GM19468 (cell line): Measurements from ENCODE around the gene RPS6KA2.

ENCODE experiments used
- ATAC-seq: cut with Tn5 transposase; IDR thresholded peaks from one replicate; pipeline ENCODE4 v1.9.1; 2021; ENCODE audit warnings: mild to moderate bottlenecking, moderate library complexity, moderate number of reproducible peaks; ENCODE audit not compliant: unreplicated experiment; ENCODE audit errors: extremely low read depth

The RPS6KA2 gene

GRCh38 chr6:166617359-166617758, 9.7 kb downstream of the RPS6KA2 start:
- no peak for ATAC-seq

GRCh38 chr6:166616261-166617238, 10.5 kb downstream of the RPS6KA2 start:
- ATAC-seq: no peak

GRCh38 chr6:166615059-166615770, 11.8 kb downstream of the RPS6KA2 start:
- no peak for ATAC-seq

GRCh38 chr6:166614589-166614988, 12.5 kb downstream of the RPS6KA2 start:
- no peak for ATAC-seq

- ATAC-seq: no peak
These were observed 12.9 kb downstream of the RPS6KA2 start for GRCh38 chr6:166614171-166614583.

GRCh38 chr6:166613027-166613426, 14.0 kb downstream of the RPS6KA2 start:
- no peak for ATAC-seq

GRCh38 chr6:166612471-166612881, 14.6 kb downstream of the RPS6KA2 start:
- ATAC-seq: no peak

GRCh38 chr6:166611631-166612030, 15.4 kb downstream of the RPS6KA2 start:
- ATAC-seq: no peak

GRCh38 chr6:166610069-166610468, 17.0 kb downstream of the RPS6KA2 start:
- ATAC-seq: no peak

GRCh38 chr6:166608774-166609173, 18.3 kb downstream of the RPS6KA2 start:
- ATAC-seq: no peak

- ATAC-seq: no peak
These were observed 21.3 kb downstream of the RPS6KA2 start for GRCh38 chr6:166605752-166606151.

- no peak for ATAC-seq
These were observed 22.1 kb downstream of the RPS6KA2 start for GRCh38 chr6:166604911-166605310.

- ATAC-seq: no peak
These were observed 22.7 kb downstream of the RPS6KA2 start for GRCh38 chr6:166604328-166604727.

- no peak for ATAC-seq
These were observed 23.9 kb downstream of the RPS6KA2 start for GRCh38 chr6:166603043-166603690.

- ATAC-seq: no peak
These were observed 25.1 kb downstream of the RPS6KA2 start for GRCh38 chr6:166601956-166602355.

GRCh38 chr6:166600931-166601330, 26.1 kb downstream of the RPS6KA2 start:
- no peak for ATAC-seq

GRCh38 chr6:166599205-166599604, 27.8 kb downstream of the RPS6KA2 start:
- ATAC-seq: no peak

- no peak for ATAC-seq
These were observed 28.5 kb downstream of the RPS6KA2 start for GRCh38 chr6:166598441-166599138.

- no peak for ATAC-seq
These were observed 29.2 kb downstream of the RPS6KA2 start for GRCh38 chr6:166597711-166598440.
